Measurements from ENCODE around the gene SIAH1. TPM values are rescaled to one million over a fixed set of nuclear protein-coding genes. Genes with fewer than 3 reads are reported as not detected.
A peak's percentile ranks its signal among the peaks of the same experiment; 100 is the strongest.

Gene SIAH1
- total and polyA plus RNA-seq, 9 donors = 25.6 to 31.3 (median 29.1) TPM

- WGBS (ENCODE audit: insufficient coverage) = 98% methylated on average over 5 of the region's 8 CpGs
- Histone ChIP-seq H3K36me3 (ENCODE audit: control insufficient read depth, insufficient read depth, low read length) (no peaks in the 10 kb centered on the region), H3K27ac (ENCODE audit: low read length) (no peak overlapping the region), H3K9me3 (replicated peaks; ENCODE audit: control insufficient read depth, low read depth, low read length) (no peaks in the 10 kb centered on the region), H3K4me1 (ENCODE audit: control insufficient read depth, insufficient read depth, low read length) (peaks cover 19% of the 10 kb centered on the region), H3K27me3 (ENCODE audit: control insufficient read depth, insufficient read depth, low read length) (no peaks in the 10 kb centered on the region), H3K4me3 (ENCODE audit: low read length) (no peak overlapping the region)
- DNase-seq = no peak
Measured at GRCh38 chr16:48370229-48370628, 15.0 kb downstream of the SIAH1 start.

GRCh38 chr16:48369765-48370164, 15.4 kb downstream of the SIAH1 start:
- Histone ChIP-seq H3K27ac (ENCODE audit: low read length) (no peak overlapping the region), H3K36me3 (ENCODE audit: control insufficient read depth, insufficient read depth, low read length) (no peaks in the 10 kb centered on the region), H3K9me3 (replicated peaks; ENCODE audit: control insufficient read depth, low read depth, low read length) (no peaks in the 10 kb centered on the region), H3K27me3 (ENCODE audit: control insufficient read depth, insufficient read depth, low read length) (no peaks in the 10 kb centered on the region), H3K4me1 (ENCODE audit: control insufficient read depth, insufficient read depth, low read length) (peaks cover 23% of the 10 kb centered on the region), H3K4me3 (ENCODE audit: low read length) (no peak overlapping the region)
- no peak for DNase-seq
- no CpG with 5 or more reads among the region's 1 CpG for WGBS (ENCODE audit: insufficient coverage)

GRCh38 chr16:48367441-48368049, 17.7 kb downstream of the SIAH1 start:
- DNase-seq = no peak
- Histone ChIP-seq H3K36me3 (ENCODE audit: control insufficient read depth, insufficient read depth, low read length) (no peaks in the 10 kb centered on the region), H3K27ac (ENCODE audit: low read length) (peak overlapping the region; percentile 85), H3K4me1 (ENCODE audit: control insufficient read depth, insufficient read depth, low read length) (peaks cover 20% of the 10 kb centered on the region), H3K9me3 (replicated peaks; ENCODE audit: control insufficient read depth, low read depth, low read length) (no peaks in the 10 kb centered on the region), H3K4me3 (ENCODE audit: low read length) (no peak overlapping the region), H3K27me3 (ENCODE audit: control insufficient read depth, insufficient read depth, low read length) (no peaks in the 10 kb centered on the region)
- WGBS (ENCODE audit: insufficient coverage) = no CpG with 5 or more reads among the region's 2 CpGs

GRCh38 chr16:48366165-48367093, 18.8 kb downstream of the SIAH1 start:
- H3K9me3 ChIP-seq (replicated peaks; ENCODE audit: control insufficient read depth, low read depth, low read length) = no peaks in the 10 kb centered on the region
- peak overlapping the region; percentile 58 for H3K4me3 ChIP-seq (ENCODE audit: low read length)
- DNase-seq = peak; percentile 71
- peak overlapping the region; percentile 85 for H3K27ac ChIP-seq (ENCODE audit: low read length)
- no peaks in the 10 kb centered on the region for H3K27me3 ChIP-seq (ENCODE audit: control insufficient read depth, insufficient read depth, low read length)
- peaks cover 20% of the 10 kb centered on the region for H3K4me1 ChIP-seq (ENCODE audit: control insufficient read depth, insufficient read depth, low read length)
- peaks cover 8% of the 10 kb centered on the region for H3K36me3 ChIP-seq (ENCODE audit: control insufficient read depth, insufficient read depth, low read length)
- 5% methylated on average over 17 of the region's 21 CpGs for WGBS (ENCODE audit: insufficient coverage)

- no peaks in the 10 kb centered on the region for H3K27me3 ChIP-seq (ENCODE audit: control insufficient read depth, insufficient read depth, low read length)
- peak overlapping the region; percentile 89 for H3K27ac ChIP-seq (ENCODE audit: low read length)
- 2% methylated on average over 29 of the region's 33 CpGs for WGBS (ENCODE audit: insufficient coverage)
- H3K4me3 ChIP-seq (ENCODE audit: low read length) = peak overlapping the region; percentile 58
- no peaks in the 10 kb centered on the region for H3K9me3 ChIP-seq (replicated peaks; ENCODE audit: control insufficient read depth, low read depth, low read length)
- peak; percentile 93 for DNase-seq
- H3K36me3 ChIP-seq (ENCODE audit: control insufficient read depth, insufficient read depth, low read length) = peaks cover 10% of the 10 kb centered on the region
- peaks cover 20% of the 10 kb centered on the region for H3K4me1 ChIP-seq (ENCODE audit: control insufficient read depth, insufficient read depth, low read length)
Measured at GRCh38 chr16:48365601-48366164, 19.5 kb downstream of the SIAH1 start.

GRCh38 chr16:48365025-48365600, 20.1 kb downstream of the SIAH1 start:
- Histone ChIP-seq H3K27ac (ENCODE audit: low read length) (peak overlapping the region; percentile 89), H3K9me3 (replicated peaks; ENCODE audit: control insufficient read depth, low read depth, low read length) (no peaks in the 10 kb centered on the region), H3K36me3 (ENCODE audit: control insufficient read depth, insufficient read depth, low read length) (peaks cover 12% of the 10 kb centered on the region), H3K4me1 (ENCODE audit: control insufficient read depth, insufficient read depth, low read length) (peaks cover 20% of the 10 kb centered on the region), H3K4me3 (ENCODE audit: low read length) (peak overlapping the region; percentile 58), H3K27me3 (ENCODE audit: control insufficient read depth, insufficient read depth, low read length) (no peaks in the 10 kb centered on the region)
- no peak for DNase-seq
- 38% methylated on average over 9 of the region's 15 CpGs for WGBS (ENCODE audit: insufficient coverage)

- Histone ChIP-seq H3K9me3 (replicated peaks; ENCODE audit: control insufficient read depth, low read depth, low read length) (no peaks in the 10 kb centered on the region), H3K4me3 (ENCODE audit: low read length) (no peak overlapping the region), H3K27ac (ENCODE audit: low read length) (no peak overlapping the region), H3K4me1 (ENCODE audit: control insufficient read depth, insufficient read depth, low read length) (peaks cover 14% of the 10 kb centered on the region), H3K36me3 (ENCODE audit: control insufficient read depth, insufficient read depth, low read length) (peaks cover 17% of the 10 kb centered on the region), H3K27me3 (ENCODE audit: control insufficient read depth, insufficient read depth, low read length) (no peaks in the 10 kb centered on the region)
- 94% methylated on average over 10 of the region's 12 CpGs for WGBS (ENCODE audit: insufficient coverage)
- peak; percentile 43 for DNase-seq
Measured at GRCh38 chr16:48361540-48362144, 23.6 kb downstream of the SIAH1 start.

- peaks cover 17% of the 10 kb centered on the region for H3K36me3 ChIP-seq (ENCODE audit: control insufficient read depth, insufficient read depth, low read length)
- H3K4me1 ChIP-seq (ENCODE audit: control insufficient read depth, insufficient read depth, low read length) = peaks cover 11% of the 10 kb centered on the region
- H3K27ac ChIP-seq (ENCODE audit: low read length) = no peak overlapping the region
- DNase-seq = no peak
- H3K9me3 ChIP-seq (replicated peaks; ENCODE audit: control insufficient read depth, low read depth, low read length) = no peaks in the 10 kb centered on the region
- H3K4me3 ChIP-seq (ENCODE audit: low read length) = no peak overlapping the region
- H3K27me3 ChIP-seq (ENCODE audit: control insufficient read depth, insufficient read depth, low read length) = no peaks in the 10 kb centered on the region
- no CpG with 5 or more reads among the region's 3 CpGs for WGBS (ENCODE audit: insufficient coverage)
Measured at GRCh38 chr16:48361012-48361411, 24.2 kb downstream of the SIAH1 start.

- no peak overlapping the region for H3K4me3 ChIP-seq (ENCODE audit: low read length)
- peaks cover 7% of the 10 kb centered on the region for H3K4me1 ChIP-seq (ENCODE audit: control insufficient read depth, insufficient read depth, low read length)
- no peak for DNase-seq
- no peak overlapping the region for H3K27ac ChIP-seq (ENCODE audit: low read length)
- no peaks in the 10 kb centered on the region for H3K9me3 ChIP-seq (replicated peaks; ENCODE audit: control insufficient read depth, low read depth, low read length)
- H3K36me3 ChIP-seq (ENCODE audit: control insufficient read depth, insufficient read depth, low read length) = peaks cover 17% of the 10 kb centered on the region
- WGBS (ENCODE audit: insufficient coverage) = 100% methylated on average over 1 of the region's 2 CpGs
- no peaks in the 10 kb centered on the region for H3K27me3 ChIP-seq (ENCODE audit: control insufficient read depth, insufficient read depth, low read length)
Measured at GRCh38 chr16:48359983-48360382, 25.2 kb downstream of the SIAH1 start.

All from muscle of leg (tissue), 11 donors.